Measurements from ENCODE around the gene MYO15B.

The MYO15B gene

DNA sequence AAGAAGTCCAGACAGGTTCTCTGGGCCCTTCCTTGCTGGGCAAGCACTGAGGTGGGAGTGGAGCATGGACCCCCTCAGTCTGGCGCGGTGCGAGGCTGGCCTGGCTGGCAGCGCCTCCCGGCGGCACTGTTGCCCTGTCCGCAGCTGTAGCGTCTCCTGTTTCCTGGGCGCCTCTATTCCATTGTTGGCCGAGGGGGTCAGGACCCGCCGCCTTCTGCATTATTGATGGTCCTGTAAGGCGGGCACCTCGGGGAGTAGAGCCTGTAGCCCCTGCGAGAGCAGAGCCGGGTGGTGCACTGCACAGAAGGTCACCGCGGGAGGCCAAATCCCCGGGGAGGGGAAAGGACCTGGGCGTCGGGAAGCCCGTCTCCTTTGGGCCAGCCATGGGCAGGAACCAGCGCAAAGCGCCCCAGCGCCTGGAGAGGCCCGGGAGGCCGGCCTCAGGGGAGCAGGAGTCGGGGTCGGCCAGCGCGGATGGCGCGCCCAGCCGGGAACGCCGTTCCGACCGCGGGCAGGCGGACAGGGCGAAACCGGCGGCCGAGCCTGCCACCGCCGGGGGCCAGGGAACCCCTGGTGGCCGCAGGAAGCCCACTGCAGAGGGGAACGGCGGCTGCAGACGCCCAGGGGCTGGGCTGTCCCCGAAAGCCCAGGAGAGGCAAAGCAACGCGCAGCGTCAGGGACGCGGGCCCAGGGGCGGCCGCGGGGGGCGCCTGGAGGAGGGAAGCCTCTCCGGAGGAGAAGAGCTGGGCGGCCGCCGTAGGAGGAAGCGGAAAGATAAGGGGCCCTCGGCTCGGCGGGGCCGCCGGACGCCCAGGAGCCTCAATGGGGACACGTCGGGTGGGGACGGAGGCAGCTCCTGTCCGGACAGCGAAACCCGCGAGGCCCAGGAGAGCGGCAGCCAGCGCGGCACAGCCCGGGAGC is at the start of gene MYO15B:
TSS of gene MYO15B (plus strand) at position 126 of the 921 bp plus-strand sequence. CDS start at position 384, 258 bp downstream.
- peak; percentile 21 to 28 for DNase-seq (ENCODE audit: low read depth in 1 of 2, low spot score in 1 of 2)

DNA sequence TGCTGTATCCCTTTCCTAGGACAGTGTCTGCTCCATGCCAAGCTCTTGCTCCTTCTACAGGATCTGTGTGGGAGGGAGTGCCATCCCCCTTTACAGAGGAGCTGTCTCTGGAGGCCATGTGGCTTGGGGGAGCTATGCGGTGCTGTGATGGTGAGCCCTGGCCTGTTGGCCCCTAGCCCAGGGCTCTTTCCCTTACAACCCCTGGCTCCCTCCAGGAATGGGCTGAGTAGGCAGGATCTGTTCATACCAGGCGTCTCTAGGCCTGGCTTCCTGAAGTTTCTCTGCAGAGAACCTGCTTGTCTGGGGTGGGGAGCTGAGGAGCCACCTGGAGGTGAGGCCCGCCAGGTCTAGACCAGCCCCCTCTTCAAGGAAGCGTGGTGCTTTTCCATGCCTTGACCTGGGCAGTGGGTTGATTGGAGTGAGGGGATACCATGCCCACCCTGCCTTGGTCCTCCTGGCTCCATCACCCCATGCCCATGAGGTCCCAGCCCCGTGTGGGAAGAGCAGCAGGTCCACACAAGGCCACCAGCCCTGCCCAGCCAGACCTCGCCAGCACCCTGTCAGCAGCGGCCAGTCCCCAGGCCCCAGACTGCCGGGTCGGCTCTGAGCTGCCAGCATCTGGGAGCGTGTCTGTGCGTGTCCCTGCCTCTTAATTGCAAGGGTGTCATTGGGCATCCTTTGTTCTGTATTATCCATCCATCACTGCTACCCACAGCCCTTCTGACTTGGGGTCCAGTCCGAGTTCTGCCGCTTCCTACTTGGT is 47.5 kb upstream of the MYO15B start:
- DNase-seq (ENCODE audit: low read depth in 1 of 2, low spot score in 1 of 2): no peak

DNA sequence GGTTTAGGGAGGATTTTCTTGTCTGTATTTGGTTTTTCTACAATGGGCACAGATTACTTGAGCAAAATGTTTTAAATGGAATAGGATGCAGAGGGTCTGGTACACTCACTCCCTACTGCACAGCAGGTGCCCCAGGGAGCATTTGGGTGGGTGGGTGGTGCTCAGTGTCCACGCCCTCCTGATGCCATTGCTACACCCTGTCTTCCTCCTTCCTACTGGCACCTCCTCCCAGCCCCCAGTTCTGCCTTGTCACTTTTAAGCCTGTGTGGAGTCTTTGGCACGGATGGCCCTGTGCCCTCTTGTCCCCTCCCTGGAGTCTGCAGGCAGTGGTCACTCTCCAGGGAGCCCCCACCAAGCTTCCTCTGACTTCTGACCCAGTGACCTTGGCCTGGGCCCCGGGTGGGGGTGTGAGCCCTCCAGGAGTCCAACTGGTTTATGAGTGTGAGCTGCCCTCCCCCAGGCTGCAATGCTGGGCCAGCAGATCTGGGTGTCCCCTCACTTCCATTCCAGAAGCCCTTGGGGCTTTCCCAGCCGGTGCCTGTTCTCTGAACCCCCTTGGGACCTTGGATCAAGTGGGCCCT is 46.6 kb upstream of the MYO15B start:
- no peak for DNase-seq (ENCODE audit: low read depth in 1 of 2, low spot score in 1 of 2)

DNA sequence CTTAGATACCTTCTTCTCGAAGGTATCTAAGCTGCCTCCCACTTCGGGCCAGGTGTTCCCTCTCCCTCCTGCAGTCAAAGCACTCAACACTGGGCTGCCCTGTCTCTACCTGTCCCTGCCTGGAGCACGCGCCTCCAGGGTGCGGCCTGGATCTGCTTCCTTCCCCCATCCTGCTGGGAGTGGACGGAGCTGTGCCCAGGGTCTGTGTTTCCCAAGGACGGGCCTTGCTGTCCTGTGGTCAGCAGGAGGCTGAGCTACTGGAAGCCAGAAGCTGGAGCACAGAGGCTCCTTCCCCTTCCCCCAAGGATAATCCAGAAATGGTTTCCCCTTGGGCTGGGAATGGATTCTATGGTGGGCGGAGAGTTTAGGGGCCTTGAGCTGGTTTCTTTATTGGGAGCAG is 45.4 kb upstream of the MYO15B start:
- DNase-seq (ENCODE audit: low read depth in 1 of 2, low spot score in 1 of 2): no peak

DNA sequence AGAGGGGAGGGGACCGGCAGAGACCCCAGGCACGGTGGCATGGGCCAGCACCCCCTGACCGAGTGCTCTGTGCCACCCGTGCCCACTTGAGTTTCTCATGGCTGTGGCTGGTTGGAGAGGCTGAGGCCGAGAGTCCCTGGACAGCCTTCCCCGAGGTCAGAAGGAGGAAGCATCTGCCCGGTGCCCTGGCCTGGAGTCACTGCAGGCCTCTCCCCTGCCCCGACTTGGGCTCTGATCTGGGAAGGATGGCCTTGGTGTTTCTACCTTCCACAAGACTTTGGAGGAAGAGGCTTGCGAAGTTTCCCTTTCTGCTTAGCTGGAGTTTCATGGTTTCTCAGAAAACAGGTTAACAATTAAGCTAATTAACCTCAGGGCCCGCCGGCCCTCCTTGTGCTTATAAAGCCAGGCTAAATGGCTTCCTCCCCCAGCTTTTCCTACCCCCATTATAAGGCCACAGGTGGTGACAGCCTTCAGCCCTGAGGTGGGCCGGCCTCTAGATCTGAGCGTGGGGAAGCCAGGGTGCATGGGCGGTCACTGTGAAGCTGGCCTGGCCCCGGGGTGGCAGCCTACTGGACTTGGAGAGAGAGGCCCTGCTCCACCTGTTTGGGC is 44.8 kb upstream of the MYO15B start:
- DNase-seq (ENCODE audit: low read depth in 1 of 2, low spot score in 1 of 2): no peak

DNA sequence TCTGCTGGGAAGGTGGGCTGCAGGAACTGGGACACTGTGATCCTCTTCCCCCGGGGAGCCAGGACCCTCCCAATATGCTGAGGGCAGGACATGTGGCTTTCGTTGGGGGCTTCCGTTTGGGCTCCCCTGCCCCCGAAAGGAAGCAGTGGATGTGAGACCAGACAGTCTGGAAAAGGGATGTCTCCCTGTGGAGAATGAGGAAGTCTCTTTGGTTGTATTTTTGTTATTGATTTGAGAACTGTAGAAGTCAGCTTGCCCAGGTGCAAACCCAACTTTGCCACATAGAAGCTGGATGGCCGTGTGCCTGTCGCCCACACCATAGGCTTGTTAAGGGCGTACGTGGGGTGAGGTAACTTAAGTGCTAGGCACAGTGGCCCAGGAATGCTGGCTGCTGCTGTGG is 43.4 kb upstream of the MYO15B start:
- no peak for DNase-seq (ENCODE audit: low read depth in 1 of 2, low spot score in 1 of 2)

DNA sequence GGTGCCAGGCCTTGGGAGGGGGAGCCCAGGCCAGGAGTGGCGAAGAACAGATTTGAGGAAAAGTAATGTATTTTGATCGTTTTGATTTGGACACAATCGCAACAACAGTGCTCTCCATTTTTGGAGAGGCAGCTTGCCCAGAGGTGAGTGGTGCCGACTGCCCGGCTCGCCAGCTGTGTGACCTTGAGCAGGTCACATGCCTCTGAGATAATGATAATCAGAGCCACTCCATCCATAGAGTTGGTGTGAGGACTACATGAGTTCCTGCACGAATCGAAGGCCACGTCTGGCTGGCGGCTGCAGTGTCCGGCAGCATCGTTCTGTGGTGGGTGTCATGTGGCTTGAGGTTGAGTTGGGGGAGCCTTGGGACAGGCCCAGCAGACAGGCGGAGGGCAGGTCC is 41.4 kb upstream of the MYO15B start:
- DNase-seq (ENCODE audit: low read depth in 1 of 2, low spot score in 1 of 2): no peak

DNA sequence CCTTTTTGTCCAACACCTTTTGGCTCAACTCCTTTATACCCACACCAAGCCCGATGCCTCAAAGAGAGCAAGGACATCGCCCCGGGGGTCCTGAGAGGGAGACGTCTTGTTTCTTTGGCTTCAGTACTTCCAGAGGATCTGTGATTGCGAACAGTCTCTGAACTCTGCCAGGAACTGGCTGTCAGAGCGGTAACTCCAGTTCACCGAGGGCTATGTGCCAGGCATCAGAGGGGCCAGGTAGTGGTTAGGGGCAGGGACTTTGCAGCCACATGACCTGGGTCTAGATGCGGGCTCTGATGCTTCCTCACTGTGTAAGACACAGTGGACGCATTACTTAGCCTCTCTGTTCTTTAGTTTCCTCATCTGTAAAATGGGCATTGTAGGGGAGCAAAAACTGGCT is 40.5 kb upstream of the MYO15B start:
- DNase-seq (ENCODE audit: low read depth in 1 of 2, low spot score in 1 of 2): no peak

DNA sequence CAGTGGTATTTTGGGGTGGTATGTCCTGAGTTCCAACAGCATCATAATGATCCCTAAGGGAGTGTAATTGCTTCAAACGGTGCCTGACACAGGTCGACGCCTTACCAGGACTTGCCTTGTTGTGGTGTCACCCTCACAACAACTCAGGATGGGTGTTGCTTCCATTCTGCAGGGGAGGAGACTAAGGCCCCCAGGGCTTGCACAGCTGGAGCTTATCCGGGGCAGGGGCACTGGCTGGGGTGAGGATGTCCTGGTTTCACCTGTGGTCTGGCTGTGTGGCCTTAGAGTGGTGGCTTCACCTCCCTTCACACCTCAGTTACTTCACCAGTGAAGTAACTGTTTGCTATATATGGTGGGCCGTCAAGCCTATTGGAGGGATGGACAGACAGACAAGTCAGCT is 38.8 kb upstream of the MYO15B start:
- no peak for DNase-seq (ENCODE audit: low read depth in 1 of 2, low spot score in 1 of 2)

DNA sequence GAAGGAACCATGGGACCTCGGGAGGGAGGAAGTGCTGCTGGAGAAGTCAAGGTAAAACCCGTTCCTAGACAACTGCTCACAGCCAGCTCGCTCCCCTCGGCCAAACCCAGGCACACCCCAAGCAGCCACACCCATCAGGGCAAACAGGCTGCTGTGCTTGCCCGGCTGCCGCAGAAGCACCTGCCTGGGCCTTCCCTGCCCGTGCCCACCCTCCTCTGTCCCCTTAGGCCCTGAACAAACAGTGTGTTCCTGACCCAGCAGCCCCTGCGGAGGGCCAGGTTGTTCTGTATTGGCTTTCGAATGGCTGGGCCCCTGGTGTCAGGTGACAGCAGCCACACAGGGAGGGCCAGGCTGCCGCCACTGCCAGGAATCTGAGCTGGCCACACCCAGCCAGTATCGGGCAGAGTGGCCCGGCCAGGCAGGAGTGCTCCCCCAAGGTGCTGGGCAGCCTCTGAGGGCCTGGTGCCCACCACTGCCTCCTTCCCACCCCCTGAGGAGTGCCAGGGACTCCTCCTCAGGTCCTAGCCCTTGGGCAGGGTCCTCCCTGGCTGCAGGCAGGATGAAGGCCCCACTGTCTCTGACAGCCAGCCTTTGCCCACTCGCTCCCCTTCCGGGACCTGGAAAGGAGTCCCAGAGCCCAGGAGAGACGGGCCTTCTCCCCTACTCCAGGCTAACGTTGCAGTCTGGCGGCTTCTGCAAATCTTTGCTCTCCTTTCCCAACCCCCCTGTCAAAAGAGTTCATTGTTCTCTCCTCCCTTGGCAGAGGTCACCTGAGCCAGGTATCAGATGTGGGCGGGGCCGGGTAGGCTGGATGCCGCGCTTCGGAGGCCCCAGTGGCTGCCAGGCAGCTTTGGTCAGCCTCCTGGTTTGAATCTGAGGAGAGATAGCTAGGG is 38.1 kb upstream of the MYO15B start:
- no peak for DNase-seq (ENCODE audit: low read depth in 1 of 2, low spot score in 1 of 2)

DNA sequence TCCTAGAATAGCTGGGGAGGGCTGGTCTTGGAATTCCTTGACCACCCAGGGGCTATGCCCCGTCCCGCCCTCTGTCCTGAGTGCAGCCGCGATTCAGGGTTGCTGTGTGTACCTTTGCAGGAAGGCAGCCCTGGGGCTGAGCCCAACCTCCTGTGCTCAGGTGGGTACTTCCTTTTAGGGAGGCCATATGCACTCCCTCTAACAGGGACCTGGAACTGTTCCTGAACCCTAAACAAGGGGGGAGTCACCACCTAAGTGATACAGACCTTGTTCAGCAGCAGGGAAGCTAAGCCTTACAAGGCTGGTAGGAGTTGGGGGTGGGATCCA is 37.5 kb upstream of the MYO15B start:
- DNase-seq (ENCODE audit: low read depth in 1 of 2, low spot score in 1 of 2): no peak

DNA sequence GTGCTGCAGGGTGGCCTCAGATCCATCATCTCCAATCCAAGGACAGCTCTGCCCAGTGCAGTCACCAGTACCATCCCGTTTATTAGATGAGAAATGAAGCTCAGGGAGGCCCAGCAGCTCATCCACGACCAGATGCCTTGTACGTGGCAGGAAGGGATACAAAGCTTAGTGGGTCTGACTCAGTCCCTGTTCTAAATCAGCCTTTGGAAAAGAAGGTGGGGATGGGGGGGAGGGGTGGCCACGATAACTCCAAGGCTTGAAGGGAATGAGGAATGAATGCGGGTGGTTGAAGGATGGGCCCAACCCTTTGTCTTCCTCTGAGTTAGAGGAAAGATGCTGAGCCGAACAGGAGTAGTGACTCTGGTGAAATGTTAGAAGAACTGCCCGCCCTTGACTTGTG is 36.3 kb upstream of the MYO15B start:
- DNase-seq (ENCODE audit: low read depth in 1 of 2, low spot score in 1 of 2): no peak

DNA sequence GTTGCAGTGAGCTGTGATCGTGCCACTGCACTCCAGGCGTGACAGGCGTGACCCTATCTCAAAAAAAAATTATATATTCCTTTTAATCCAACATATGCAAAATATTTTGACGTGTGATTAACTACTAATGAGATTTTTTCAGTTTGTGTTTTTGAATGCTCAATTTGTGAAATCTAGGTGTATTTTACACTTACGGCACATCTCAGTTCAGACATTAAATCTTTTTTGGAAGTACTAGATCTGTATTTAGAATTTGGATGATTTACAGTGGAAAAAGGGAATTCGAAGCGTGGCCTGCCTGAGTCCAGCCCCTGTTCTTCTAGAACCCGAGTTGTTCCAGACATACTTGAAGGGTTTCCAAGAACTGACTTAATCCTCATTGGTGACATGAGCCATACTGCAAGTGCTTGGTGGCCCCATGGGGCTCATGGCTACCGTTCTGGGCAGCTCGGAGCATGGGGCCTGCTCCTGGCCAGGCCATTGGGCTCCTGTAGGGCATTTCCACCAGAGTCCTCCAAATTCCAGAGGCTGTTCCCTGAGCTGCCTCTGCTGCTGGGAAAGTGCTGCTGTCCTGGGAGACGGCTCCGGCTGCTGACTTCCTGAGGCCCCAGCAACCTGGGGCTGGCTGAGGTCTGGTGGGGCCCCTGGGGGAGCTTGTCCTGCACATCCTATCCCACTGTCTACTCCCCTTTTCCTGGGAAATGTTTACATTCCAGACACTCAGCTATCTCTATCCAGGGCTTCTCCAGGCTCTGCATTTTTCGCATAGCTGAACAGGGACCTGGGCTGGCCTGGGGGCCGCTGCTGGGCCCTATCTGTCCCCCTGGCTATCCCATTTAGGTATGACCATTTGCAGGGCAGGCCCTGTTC is 34.9 kb upstream of the MYO15B start:
- no peak for DNase-seq (ENCODE audit: low read depth in 1 of 2, low spot score in 1 of 2)

DNA sequence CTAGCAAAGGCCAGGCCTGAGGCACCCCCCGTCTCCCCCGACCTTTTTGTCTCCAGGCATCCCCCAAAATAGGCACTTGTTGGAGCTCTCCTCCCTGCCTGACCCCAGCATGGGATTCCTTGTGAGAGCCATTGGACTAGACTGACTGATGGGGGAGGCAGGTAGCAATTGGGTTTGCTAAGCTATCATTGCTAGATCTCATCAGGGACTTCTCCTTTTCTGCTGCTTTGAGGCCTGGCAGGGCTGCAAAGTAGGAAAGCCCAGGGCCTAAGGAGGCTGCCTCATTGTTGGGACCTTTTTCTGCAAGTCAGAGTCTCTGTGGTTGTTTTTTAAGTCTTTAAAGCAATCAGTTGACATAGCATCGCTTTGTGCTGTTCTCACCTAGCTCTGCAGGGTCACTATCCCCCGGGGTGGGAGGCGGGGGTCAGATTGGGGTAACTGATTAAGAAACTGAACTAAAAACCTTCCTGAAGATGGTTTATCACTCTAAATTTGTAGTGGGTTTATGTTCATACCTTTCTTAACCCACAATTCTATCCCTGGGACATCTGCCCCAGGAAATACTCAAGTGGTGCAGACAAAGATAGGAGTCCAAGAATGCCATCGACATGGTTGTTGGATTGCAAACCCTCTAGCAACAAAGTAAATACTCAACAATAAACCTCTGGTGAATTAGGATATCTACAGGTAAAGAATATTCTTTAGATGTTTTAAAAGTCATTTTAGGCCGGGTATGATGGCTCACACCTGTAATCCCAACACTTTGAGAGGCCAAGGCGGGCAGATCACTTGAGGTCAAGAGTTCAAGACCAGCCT is 34.1 kb upstream of the MYO15B start:
- DNase-seq (ENCODE audit: low read depth in 1 of 2, low spot score in 1 of 2): no peak

DNA sequence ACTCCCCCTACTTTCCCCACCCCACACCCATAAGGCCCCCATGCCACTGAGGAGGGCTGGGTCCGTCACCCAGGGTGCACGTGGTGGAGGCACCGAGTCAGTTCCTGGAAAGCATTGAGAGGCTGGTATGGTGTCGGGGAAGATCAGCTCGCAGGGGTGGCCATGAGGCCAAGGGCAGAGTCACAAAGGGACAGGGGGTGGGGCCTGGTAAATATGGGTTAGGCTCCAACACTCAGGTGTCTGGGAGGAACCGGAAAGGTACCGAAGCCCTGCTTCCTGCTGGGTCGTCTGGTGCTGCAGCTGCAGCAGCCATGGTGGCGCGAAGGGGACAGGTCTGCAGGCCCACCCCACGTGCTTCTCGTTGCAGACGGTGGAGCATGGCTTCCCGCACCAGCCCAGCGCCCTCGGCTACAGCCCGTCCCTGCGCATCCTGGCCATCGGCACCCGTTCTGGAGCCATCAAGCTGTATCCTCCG is 31.9 kb upstream of the MYO15B start:
- DNase-seq (ENCODE audit: low read depth in 1 of 2, low spot score in 1 of 2): no peak

DNA sequence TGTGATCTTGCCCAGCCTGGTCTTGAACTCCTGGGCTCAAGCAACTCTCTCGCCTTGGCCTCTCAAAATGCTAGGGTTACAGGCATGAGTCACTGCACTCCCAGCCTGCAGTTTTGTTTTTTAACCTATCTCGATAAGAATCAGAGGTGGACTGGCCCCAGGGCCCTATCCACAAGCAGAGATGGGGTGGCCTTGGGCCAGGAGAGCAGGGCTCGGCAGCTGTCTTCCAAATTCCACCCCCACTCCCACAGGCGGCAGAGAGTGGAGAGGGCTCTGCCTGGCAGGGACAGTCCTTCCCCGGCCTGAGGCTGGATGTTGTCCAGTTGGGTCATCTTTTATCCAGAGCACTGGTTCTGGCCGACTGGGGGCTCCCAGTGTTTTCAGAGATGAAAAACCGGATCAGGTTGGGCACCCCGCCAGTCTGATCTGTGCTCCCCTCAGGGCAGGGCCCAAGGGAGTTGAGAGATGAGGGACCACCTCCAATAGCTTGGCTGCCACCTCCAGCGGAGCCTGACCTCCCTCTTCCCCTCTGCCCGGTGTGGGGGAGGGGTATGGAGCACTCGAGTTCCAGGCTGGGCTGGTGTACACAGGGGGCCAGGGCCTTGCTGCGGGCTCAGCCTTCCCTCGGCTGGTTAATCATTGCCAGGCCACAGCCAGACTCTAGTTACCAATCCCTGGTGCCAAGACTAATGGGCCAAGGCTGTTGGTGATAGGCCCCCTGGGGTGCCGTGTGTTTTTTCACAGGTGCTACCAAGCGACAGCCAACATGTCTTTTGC is 30.3 kb upstream of the MYO15B start:
- DNase-seq (ENCODE audit: low read depth in 1 of 2, low spot score in 1 of 2): no peak

DNA sequence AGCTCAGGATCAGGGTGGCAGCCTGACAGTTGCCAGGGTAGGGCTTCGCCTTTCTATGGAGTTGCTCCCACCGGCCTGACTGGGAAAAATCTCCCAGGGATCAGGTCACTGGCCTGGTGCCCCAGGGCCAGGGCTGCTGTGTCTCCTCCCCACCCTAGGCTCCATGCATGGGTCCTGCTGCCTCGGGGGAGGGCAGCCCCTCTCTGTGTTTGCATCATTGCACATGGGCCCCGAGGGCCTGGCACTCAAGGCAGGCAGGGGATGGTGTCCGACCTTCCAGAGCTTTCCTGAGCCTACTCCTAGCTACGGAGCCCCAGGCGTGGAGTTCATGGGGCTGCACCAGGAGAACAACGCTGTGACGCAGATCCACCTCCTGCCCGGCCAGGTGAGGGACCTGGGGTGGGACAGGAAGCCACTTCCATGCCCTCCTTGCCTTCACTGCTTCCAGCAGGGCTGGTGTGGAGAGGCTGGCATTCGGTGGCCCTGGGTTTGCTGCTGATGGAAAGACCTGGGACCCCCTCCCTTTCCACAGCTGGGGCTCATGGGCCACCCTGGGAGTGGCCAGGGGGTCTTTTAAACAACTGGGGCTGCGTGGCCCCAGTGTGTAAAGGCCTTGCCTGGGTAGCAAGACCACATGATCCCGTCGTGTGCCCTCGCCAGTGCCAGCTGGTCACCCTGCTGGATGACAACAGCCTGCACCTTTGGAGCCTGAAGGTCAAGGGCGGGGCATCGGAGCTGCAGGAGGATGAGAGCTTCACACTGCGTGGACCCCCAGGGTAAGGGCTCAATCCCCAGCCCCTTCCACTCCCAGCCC is 29.5 kb upstream of the MYO15B start:
- DNase-seq (ENCODE audit: low read depth in 1 of 2, low spot score in 1 of 2): no peak
